Amygdala (tissue), 56 donors: ENCODE data around the gene TCF19.

Experiments
- DNase-seq, 56 donors: peaks; one replicate each; lab custom pipeline; 2025; lab: John Stamatoyannopoulos, UW

The TCF19 gene

GRCh38 chr6:31202259-31203166 is 44.1 kb downstream of the TCF19 start:
- DNase-seq, result no peak

- DNase-seq, result peak in 2 of 56 donors; percentile 11 to 17
Measured at GRCh38 chr6:31203345-31203979, 45.1 kb downstream of the TCF19 start.

- DNase-seq, result no peak
Measured at GRCh38 chr6:31204751-31205145, 46.4 kb downstream of the TCF19 start.

- DNase-seq, result no peak
Measured at GRCh38 chr6:31205638-31206037, 47.2 kb downstream of the TCF19 start.

GRCh38 chr6:31208506-31208905 is 50.1 kb downstream of the TCF19 start:
- DNase-seq, result no peak

GRCh38 chr6:31209137-31209536 is 50.7 kb downstream of the TCF19 start:
- DNase-seq, result no peak

GRCh38 chr6:31210123-31210522 is 51.7 kb downstream of the TCF19 start:
- DNase-seq, result no peak

- DNase-seq, result no peak
Measured at GRCh38 chr6:31210741-31211532, 52.5 kb downstream of the TCF19 start.
